GM19463 (cell line): ENCODE results near the gene KIAA0753.

Source experiments
- ATAC-seq: cut with Tn5 transposase; IDR thresholded peaks from one replicate; pipeline ENCODE4 v1.9.1; 2021; ENCODE audit warnings: mild to moderate bottlenecking, moderate library complexity; ENCODE audit not compliant: unreplicated experiment

KIAA0753 gene

DNA sequence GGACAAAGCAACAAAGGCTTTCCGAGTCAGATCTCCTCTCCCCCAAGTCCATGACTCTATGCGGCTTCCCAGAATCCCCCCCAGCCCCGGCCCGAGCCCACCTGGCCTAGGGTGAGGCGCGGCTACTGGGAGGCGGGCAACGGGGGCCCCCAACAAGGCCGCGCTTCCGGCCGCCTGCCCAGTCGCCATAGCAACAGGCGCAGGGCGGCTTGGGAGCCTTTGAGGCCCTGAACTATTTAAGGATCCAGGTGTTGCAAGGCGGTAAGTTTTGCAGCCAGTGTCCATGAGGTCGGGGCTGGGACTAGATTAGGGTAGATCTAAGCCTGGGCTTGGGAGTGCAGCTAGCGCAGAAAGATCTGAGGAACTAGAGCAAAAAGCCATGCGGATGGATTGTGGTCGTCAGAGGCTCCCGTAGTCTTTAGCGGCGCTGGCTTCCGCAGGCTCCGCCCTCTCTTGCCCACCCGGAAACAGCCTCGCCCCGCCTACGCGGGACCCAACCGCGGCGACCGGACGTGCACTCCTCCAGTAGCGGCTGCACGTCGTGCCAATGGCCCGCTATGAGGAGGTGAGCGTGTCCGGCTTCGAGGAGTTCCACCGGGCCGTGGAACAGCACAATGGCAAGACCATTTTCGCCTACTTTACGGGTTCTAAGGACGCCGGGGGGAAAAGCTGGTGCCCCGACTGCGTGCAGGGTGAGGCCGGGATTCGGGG is at the start of gene KIAA0753, which contains the start of gene TXNDC17:
Gene KIAA0753, minus strand, starts transcription at position 176 of the 711 bp plus-strand sequence. CDS start 5,608 bp downstream, outside the sequence.
Gene TXNDC17, plus strand, starts transcription at position 525 of the 711 bp plus-strand sequence. Its CDS starts 23 bp downstream, at position 548.
- ATAC-seq: peak; percentile 82

DNA sequence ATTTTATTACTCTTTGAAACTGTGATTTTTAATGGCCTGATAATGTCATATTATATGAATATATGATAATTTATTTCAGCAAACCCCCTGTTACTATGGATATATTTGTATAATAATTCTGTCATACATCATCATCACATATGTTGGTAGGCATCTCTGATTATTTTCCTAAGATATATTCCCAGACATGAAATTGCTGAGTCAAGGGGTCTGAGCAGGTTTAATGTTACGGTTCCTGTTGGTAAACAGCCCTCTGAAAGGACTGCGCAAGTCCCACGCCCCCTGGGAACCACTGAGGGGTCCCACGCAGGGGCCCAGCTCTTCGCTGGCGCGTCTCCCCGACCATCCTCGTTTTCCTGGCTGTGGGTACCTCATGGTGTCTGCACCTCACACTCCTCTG is 48.4 kb upstream of the KIAA0753 start:
- ATAC-seq: no peak

DNA sequence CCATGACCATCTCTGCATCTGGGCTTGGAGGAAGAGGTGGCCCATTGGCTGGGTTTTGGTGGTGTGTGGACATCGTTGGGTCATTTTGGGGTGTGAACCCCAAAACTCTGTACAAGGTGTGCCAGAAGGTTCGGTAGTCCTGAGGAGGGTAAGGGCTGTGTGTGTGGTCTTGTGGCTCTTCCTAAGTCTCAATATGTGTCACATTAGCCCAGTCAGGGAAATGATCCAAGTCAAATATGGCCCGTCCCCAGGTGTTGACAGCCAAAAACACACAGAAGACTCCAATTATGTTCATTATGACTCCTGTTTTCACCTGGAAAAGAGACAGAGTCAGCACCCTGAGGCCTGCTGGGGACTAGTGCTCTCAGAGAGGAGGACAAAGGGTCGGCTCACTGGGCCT is 45.5 kb upstream of the KIAA0753 start:
- no peak for ATAC-seq

DNA sequence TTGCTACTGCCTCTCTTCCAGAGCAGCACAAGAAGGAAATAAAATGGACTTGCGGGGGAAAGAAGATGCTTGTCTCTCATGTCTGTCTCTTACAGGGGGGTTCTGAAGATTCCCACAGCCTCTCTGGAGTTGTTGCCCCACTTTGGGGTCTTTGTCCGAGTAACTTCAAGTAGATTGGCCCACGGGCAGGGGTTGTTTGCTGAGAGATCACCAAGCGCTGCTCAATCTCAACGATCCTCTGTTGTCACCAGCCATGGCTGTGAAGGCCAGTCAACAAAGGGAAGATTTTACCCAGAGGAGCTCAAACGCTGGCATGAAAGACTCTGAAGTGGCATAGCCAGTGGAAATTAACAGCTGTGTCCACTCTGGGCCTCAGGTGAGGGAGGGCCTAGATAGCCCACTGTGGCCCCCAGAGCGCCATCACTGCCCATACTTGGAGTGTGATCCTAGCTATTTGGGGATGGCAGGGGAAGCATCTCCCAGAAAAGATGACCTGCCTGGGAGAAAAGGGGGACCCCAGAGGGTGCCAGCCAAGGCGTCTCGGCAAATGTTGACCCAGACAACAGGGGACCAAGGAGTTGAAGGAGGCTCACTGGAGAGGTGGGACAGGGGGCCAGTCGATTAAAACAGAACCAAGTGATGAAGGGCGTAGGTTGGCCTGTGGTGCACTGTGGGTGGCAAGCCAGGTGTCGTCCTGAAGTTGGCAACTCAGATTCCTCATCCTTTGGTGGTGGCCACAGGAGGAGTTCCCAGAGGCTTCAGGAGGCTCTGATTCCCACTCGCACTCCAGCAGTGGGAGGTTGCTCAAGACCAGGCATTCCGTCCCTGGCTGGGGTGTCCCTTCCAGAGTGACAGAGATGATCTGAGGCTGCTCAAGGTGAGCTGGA is 44.6 kb upstream of the KIAA0753 start:
- no peak for ATAC-seq

DNA sequence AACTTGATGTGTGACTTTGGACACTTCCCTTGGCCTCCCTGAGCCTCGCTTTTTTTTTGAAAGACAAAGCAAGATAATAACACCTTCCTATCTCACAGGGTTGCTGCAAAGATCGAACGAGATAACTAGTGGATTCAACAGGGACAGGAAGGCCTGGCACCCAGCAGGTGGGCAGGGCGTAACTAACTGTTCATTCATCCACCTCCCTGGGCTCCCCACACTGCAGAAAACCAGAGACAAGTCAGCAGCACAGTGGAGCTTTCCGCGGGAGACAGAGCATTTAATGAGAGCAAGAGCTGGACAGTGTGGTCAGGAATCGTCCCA is 43.9 kb upstream of the KIAA0753 start:
- ATAC-seq: no peak

DNA sequence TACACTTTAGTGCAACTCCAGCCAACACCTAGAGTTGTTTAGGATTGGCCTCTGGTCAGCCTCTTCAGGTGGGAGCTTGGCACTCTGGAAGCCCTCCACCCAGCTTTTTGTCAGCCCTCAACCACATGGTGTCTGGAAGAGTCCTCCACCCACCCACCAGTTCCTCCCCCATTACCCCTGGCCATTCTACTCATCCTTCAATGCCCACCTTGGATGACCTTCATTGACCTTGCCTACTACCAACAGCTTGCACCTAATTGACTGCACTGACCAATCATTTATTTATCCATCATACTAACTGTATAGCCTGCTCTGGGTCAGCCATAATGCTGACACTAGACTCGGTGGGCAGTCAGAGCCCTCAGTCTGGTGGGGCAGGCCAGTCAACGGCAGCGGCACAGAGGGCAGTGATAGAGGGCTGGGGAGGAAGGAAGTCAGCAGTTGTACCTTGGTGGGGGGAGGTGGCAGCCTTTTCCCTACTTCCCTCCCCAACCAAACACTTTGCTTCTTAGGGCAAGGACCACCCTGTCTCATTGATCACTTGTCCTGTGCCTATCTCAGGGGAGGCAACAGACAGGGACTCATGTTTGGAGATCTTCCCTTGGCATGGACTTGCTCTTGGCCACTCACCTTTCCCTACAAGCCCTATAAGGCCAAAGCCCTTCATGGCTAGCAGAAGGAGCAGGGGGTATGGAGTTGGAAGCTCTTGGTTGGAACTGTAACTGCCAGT is 43.4 kb upstream of the KIAA0753 start:
- no peak for ATAC-seq

DNA sequence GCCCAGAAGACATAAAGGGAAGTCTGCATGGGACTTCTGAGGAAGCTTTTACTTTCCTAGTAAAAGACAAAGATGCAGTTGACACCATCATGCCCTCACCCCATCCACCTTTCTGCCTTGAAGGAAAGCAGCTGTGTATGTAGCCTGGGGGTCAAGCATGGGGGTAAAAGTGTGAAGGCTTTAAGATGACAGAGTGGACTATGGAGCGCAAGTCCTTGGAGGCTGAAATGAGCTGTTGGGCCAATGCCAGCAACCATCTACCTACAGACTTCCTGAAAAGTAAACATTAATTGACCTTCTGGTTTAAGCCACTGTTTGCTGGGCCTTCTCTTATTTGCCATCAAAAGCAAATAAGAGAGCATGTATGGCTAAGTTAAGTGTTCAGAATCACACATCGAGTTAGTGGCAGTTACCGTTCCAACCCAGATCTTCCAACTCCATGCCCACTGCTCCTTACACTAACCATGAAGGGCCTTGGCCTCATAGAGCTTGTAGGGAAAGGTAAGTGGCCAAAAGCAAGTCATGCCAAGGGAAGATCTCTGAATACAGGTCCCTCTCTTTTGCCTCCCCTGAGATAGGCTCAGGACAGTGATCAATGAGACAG is 42.7 kb upstream of the KIAA0753 start:
- no peak for ATAC-seq

DNA sequence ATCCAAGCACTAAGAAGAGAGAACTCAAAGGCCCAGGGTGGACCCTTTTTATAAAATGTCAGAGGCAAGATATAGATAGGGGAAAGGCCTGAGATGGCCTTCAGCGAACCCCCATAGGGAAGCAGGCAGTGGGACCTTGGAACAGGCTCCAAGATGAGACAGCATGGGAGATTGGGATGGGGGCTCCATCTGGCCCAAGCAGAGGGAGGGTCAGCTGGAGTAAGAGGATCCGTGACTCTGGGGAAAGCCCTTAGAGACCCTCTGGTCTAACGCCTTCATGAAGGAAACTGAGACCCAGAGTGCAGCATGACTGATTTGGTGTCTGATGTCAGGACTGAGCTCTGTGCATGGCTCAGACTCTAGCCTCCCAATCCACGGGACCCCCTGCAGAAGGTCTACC is 41.8 kb upstream of the KIAA0753 start:
- no peak for ATAC-seq

DNA sequence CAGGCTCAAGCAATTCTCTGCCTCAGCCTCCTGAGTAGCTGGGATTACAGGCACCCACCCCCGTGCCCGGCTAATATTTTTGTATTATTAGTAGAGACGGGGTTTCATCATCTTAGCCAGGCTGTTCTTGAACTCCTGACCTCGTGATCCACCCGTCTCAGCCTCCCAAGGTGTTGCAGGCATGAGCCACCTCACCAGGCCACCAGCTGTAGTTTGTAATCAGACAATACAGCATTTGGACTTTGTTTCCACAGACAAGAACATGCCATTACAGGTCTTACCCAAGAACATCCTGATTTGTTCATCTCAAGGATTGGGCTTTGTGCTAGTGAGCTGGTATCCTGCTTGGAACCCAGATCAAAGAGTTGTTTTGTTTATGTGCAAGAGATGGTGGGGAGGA is 41.2 kb upstream of the KIAA0753 start:
- ATAC-seq: no peak

DNA sequence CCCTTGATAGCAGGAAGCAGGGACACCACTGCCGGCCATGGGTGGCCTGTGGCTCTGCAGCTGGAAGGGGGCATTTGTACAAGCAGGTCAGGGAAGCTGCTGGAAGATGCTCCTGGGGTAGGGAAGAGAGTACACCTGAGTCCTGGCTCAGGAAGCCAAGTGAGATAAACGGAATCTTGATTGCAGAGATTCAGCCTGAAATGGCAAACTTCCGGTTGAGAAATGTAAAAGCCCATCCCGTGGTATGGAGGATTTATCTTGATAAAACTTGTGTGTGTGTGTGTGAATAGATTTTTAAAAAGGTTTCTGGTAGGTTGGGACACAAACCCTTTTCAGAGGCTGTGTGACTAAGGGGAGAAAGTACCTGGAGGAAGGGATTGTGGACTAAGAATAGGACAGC is 40.7 kb upstream of the KIAA0753 start:
- no peak for ATAC-seq

DNA sequence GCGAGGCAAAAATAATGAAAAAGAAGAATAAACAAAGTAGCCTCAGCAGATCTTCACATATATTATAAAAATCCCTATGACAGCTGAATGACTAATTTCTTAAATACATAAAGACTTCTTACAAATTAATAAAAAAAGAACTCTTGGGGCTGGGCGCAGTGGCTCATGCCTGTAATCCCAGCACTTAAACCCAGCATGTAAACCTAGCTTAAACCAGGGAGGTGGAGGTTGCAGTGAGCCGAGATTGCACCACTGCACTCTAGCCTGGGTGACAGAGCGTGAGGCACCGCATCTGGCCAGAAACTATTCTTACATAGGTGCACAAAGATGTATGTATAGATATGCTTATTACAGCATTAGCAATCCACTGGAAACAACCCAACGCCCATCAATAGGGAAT is 38.7 kb upstream of the KIAA0753 start:
- no peak for ATAC-seq

DNA sequence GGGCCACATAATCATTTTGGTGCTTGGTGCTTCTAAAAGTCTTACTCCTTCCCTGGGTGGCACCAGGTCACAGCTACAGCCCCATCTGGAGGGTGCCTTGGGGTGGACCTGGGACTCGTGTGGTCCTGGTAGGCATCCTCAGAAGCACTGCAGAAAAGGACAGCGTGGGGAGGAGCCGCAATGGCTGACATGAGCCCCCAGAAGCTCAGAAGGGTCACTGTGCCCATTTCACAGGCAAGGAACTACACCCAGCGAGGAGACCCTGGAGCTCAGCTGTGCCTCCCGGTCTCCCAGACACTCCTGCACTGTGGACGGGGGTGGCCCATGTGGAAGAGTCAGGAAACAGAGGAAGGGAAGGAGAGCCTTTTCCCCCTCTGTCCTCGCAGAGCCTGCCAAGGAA is 37.4 kb upstream of the KIAA0753 start:
- no peak for ATAC-seq

DNA sequence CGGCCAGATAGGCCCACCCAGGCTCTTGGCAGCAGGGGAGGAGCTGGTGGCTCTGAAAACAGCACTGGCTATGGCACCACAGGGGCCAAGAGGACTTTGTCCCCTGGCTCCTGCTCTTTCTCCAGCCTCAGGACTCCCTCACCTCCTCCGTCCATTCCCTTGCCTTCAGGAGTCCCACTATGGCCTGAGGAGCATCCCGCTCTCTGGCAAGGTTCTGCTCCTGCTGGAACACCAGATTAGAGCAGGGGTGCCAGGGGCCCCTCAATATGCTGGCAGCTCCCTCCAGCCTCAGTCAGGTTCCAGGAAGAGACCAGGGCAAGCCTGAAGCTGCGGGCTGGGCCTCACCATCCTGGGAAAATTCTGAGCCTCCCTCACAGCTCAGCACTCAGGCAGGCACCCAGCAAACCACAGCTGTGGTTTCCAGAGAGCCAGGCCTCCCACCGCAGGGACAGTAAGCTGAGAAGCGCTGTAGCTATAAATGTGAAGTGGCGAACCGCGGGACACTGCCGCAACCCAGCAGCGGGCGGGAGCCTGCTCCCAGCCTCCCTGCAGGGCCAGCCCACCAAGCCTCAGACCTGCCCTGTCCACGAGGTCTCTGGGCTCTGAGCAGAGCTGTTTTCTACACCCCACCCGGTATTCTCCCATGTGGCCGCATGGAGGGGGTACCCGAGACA is 36.8 kb upstream of the KIAA0753 start:
- ATAC-seq: no peak

DNA sequence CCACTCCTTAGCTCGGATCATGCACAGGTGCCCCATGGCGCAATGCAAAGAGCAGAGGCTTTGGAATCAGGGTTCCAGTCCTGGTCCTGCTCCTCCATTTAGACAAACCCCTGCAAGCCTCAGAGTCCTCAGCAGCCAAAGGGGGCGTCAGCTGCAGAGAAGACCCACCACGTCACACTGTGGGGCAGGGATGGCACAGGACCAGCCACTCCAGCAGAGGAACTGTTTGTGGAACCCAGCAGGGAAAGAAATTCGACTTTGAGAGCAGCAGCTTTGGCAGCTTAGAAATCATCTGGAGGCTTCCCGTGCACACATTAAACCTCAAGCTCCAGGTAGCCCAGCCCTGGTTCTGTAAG is 36.3 kb upstream of the KIAA0753 start:
- no peak for ATAC-seq

DNA sequence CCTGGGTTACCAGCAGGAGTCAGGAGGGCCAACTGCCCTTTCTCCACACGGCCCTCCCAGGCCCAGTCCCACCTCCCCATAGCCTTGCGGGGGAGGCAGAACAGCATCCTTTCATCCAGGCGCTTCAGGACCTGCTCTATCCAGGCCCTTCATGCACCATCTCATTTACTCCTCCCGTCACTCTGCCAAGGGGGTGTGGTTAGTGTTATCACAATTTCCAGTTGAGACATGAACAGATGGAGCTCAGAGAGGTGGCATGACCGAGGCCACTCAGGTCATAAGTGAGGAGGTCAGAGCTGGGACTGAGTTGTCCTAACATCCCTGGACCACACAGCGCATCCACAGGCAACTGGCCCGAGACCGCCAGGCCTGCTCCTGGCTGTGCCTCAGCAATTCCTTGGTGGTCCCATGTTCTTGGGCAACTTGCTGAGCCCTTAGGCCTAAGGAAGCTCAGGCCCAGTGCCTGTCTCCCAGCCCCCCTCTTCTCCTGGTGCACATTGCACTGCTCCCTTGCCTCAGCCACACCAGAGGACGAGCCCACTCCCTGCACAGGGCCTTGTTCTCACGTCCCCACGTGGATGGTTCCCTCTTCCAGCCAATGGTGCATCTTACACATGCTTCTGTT is 34.8 kb upstream of the KIAA0753 start:
- ATAC-seq: no peak

DNA sequence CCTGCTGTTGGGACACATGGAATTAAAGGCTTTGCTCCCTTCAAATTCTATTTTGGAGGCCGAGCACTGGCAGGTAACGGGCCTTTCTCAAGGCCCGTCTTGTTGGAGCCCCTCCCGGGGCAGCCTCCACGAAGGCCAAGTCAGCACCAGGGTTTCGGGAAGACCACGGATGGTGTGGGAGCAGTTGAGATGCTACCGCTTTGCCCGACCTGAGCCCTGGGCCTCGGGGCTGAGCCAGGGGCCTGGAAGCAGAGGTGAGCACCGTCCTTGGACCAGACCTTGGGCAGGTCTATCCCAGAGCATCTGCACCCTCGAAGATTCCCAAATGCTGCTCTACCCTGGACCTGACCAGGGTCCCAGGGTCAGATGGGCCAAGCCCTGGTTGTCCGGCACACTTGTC is 34.1 kb upstream of the KIAA0753 start:
- ATAC-seq: no peak

DNA sequence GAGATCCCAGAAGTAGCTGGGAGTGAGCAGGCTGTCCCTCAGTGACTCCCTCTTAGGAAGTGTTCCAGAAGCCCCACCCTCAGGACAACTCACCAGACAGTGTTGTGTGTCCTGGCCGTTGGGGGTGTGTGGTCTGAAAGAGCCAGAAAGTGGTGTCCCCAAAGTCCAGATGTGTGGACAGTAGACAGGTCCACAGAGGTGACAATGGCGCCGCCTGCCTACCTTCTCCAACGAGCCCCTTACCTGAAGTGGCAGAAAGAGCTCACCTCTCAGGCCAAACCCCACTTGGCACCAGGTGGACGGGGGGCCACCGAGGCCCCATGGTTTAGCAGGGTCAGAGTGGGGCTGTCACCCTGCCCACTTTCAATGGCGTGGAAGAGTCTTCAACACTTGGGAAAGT is 30.9 kb upstream of the KIAA0753 start:
- ATAC-seq: no peak

DNA sequence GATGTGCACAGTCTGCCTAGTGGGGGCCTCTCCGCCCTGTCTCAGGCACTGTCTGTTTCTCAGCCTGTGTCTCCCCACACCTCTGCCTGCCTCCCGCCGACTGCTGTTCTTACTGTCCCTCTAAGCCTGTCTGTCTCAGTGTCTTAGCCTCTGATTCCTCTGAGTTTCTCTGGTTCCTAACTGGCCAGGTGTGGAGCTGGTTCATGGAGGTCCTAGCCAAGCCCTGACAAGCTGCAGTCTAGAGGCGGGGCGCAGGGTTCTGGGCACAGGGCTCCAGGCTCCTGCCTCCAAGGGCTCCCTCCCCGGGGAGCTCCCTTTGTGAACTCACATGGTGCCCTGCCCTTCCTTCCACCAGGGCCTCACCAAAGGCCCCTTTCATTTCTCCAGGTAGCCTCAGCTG is 30.5 kb upstream of the KIAA0753 start:
- ATAC-seq: no peak

DNA sequence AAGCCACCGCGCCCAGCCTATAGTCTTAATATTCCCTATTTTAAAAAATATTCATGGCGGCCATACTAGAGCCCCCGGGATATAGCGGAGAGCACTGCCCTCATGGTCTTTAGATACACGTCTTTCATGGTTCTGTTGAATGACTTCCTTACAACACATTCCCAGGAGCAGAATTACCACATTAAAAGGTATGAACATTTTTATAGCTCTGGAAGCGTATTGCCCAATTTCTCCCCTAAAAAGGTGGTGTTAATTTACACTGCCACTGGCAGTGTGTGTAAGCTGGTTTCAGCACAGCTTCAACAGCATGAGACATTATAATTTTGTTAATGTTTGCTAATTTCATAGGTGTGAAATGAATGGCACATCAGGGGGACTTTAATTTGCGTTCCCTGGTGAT is 30.1 kb upstream of the KIAA0753 start:
- ATAC-seq: no peak

DNA sequence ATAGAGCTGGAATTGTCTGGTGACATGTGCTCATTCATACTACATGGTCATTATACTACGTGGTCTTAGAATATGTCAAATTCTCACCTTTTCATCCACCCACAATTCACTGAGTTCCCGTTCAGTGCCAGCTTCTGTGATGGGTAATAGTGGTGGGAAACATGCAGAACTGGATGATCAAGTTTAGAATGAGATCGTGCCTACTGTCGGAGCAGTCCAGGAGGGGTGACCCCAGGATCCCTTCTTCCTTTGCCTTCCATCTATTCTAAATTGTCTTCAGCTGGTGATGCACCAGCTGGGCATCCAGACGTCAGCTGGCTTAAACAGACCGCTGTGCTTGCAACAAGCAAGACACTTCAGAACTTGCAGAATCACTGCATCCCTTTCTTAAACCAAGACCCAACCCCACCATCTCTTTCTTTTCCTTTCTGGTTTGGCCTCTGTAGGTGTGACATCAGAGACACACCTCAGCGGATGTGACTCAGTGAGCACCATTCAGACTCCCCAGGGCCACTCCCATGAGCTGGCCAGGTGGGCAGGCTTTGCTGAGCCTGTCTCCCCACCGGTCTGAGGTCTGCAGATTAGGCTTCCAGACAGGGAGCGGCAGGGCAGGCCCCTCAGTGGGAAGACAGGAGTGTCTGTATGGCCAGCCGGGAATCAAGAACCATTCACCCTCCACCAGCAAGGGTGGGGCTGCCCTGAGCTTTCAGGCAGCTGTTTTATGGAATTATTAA is 29.1 kb upstream of the KIAA0753 start:
- no peak for ATAC-seq
